Activated CD4-positive, alpha-beta T cell treated with anti-CD3 and anti-CD28 coated beads, Interleukin-2, amount 10 ng/mL, durations not matched to agents 7 days and 5 days (primary cell): ENCODE measurements around the gene AGAP9. TPM values are rescaled to one million over a fixed set of nuclear protein-coding genes. Genes with fewer than 3 reads are reported as not detected.

Experiments
- CTCF ChIA-PET: fragments of 350-600 bp; sonication (Branson Sonifier 250); formaldehyde crosslinking; loops from one replicate; lab custom pipeline; 2021; ENCODE audit warnings: antibody characterized with exemption; lab: Charles Lee
- POLR2A ChIA-PET: fragments of 350-600 bp; sonication (Branson Sonifier 250); formaldehyde crosslinking; loops from one replicate; lab custom pipeline; 2021; ENCODE audit warnings: antibody characterized with exemption; lab: Charles Lee
- DNase-seq: peaks from one replicate; pipeline ENCODE4 v3.0.0-alpha.2; 2020
- H3K27ac Mint-ChIP-seq: one replicate; pipeline ENCODE4 v1.8.0; 2021; ENCODE audit warnings: mild to moderate bottlenecking, moderate library complexity, mixed read lengths
- H3K27me3 Mint-ChIP-seq: one replicate; pipeline ENCODE4 v1.8.0; 2021; ENCODE audit warnings: mixed read lengths
- H3K36me3 Mint-ChIP-seq: one replicate; pipeline ENCODE4 v1.8.0; 2021; ENCODE audit warnings: low read depth, mixed read lengths
- H3K4me1 Mint-ChIP-seq: one replicate; pipeline ENCODE4 v1.8.0; 2021; ENCODE audit warnings: mixed read lengths
- H3K4me3 Mint-ChIP-seq: one replicate; pipeline ENCODE4 v1.8.0; 2021; ENCODE audit warnings: mild to moderate bottlenecking, moderate library complexity, mixed read lengths
- H3K9me3 Mint-ChIP-seq: one replicate; pipeline ENCODE4 v1.8.0; 2021; ENCODE audit warnings: mixed read lengths
- total RNA-seq, 2 experiments: library from RNA; stranded (reverse); gene quantifications; one replicate each; pipeline ENCODE4 v1.2.3, GENCODE V29; 2021

Gene AGAP9
- total RNA-seq, 2 experiments from 2014 or later = 3.5 to 4.0 TPM

DNA sequence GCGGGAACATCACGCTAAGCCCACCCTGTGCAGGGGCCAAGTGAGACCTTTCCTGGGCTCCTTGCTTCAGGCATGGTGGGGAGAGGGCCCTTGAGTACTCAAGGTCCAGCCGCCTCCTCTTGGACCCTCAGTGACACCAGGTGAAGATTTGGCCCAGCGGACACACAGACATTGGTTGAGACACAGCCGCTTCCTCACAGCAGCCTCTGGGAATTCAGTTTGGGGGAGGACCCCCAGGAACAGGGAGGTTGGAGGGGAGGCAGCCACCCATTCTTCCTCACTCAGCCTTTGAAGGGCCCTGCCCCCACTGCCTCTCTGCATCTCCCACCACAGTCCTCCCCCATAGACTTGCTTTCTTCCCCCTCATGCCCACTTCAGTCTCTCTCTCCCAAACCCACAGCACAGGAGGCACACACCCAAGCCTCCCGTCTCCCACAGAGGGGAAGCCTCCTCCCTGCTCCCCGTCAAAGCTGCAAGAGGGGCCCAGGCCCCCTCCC, 71.4 kb downstream of the AGAP9 start:
- CTCF ChIA-PET = no interaction called here
- Mint-ChIP-seq H3K4me3 (no peak overlapping the region), H3K36me3 (no peaks in the 10 kb centered on the region), H3K4me1 (peaks cover 4% of the 10 kb centered on the region), H3K27ac (no peak overlapping the region), H3K27me3 (peaks cover 5% of the 10 kb centered on the region), H3K9me3 (no peaks in the 10 kb centered on the region)
- POLR2A ChIA-PET = no interaction called here
- DNase-seq = no peak

Other genes starting within 250 kb of the AGAP9 start
- under 1 TPM in 1 of 2 experiments, not detected in 1; 0.08 TPM for gene GDF10, start 223.4 kb downstream of the AGAP9 start, total RNA-seq
- not detected for gene GDF2, start 201.2 kb downstream of the AGAP9 start, total RNA-seq
- not detected for gene RBP3, start 175.3 kb downstream of the AGAP9 start, total RNA-seq
- under 1 TPM in 1 of 2 experiments, not detected in 1; 0.05 TPM for gene ZNF488, start 139.3 kb downstream of the AGAP9 start, total RNA-seq
- under 1 TPM; 0.17 to 0.30 TPM for gene ANXA8, start 39.5 kb downstream of the AGAP9 start, total RNA-seq
- not detected for gene FAM25G, start 31.9 kb downstream of the AGAP9 start, total RNA-seq
- gene SYT15B, start 240.0 kb upstream of the AGAP9 start, total RNA-seq = under 1 TPM; 0.17 to 0.19 TPM